ENCODE results near the gene VSIG8. TPM values are rescaled to one million over a fixed set of nuclear protein-coding genes. Genes with fewer than 3 reads are reported as not detected.

Gene VSIG8
- total and polyA plus RNA-seq, 2 donors (not counting 3 experiments of a cell fraction or from before 2014, with no cell fraction given), result not detected

DNA sequence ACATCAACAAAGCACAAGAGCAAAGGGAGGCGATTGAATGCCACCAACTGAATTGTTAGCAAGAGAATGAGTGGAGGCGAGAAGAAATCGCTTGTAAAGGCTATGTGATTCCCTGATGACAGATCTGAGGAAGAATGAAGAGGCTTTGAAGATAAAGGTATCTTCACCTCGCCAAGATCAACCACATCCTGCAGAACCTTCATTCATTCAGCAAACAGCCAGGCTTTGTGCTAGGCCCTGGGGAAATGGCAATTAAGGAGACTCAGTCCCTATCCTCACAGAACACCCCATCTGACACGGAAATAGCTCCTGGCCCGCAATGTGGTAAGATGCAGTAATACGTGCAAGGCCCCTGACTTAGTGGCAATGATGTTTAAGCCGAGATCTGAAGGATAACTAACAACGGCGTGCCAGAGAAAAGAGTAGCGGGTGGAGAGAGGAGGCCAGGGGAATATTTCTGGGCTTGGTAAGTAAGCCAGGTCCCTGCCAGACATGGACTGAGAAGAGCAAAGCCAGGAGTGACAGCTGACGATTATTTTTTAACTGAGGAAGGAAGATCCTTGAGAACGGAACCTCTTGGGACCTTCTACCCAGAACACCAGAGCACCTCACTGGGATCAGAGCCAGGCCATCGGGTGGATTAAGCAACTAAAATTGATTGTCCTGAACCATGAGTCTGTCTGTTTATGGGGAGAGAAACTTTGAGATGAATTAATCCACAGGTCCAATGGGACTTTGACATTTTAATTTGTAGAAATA lies 4.6 kb upstream of the VSIG8 start:
- intact Hi-C loops (cut with micrococcal nuclease), result no loop called here

GRCh38 chr1:159866066-159866465 lies 3.6 kb upstream of the VSIG8 start:
- no peak overlapping the region for H3K4me2 ChIP-seq (ENCODE audit: insufficient read depth, low read length)
- DNase-seq (ENCODE audit: low read depth, low spot score) (no peak), FAIRE-seq (no peak)
- no peak for TF ChIP-seq POLR2A (IDR thresholded peaks at IDR 0.05; ENCODE audit: low read depth, low read length)
- TF ChIP-seq, protein P1, sequence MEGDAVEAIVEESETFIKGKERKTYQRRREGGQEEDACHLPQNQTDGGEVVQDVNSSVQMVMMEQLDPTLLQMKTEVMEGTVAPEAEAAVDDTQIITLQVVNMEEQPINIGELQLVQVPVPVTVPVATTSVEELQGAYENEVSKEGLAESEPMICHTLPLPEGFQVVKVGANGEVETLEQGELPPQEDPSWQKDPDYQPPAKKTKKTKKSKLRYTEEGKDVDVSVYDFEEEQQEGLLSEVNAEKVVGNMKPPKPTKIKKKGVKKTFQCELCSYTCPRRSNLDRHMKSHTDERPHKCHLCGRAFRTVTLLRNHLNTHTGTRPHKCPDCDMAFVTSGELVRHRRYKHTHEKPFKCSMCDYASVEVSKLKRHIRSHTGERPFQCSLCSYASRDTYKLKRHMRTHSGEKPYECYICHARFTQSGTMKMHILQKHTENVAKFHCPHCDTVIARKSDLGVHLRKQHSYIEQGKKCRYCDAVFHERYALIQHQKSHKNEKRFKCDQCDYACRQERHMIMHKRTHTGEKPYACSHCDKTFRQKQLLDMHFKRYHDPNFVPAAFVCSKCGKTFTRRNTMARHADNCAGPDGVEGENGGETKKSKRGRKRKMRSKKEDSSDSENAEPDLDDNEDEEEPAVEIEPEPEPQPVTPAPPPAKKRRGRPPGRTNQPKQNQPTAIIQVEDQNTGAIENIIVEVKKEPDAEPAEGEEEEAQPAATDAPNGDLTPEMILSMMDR (IDR thresholded peaks at IDR 0.05; ENCODE audit: extremely low read depth in 1 of 2, insufficient read depth in 1 of 2, low read depth in 1 of 2, low read length in 2 of 2), result no peak
- TF ChIP-seq MYC (IDR thresholded peaks at IDR 0.05; ENCODE audit: low read depth, low read length), result no peak
- no peak for TF ChIP-seq POLR2AphosphoS5 (IDR thresholded peaks at IDR 0.05; ENCODE audit: insufficient read depth, low read depth, low read length)
- no peak for TF ChIP-seq FOS (IDR thresholded peaks at IDR 0.05; ENCODE audit: borderline replicate concordance, insufficient read depth, low read length)
- no peak for TF ChIP-seq GATA2 (IDR thresholded peaks at IDR 0.05; ENCODE audit: insufficient read depth, insufficient read length, low read depth, low read length)
- no peak for TF ChIP-seq EZH2 (IDR thresholded peaks at IDR 0.05; ENCODE audit: borderline replicate concordance, low read depth, low read length, severe bottlenecking)
- no peak for TF ChIP-seq MAX (IDR thresholded peaks at IDR 0.05; ENCODE audit: insufficient read depth, insufficient read length)
- no peak for TF ChIP-seq JUN (IDR thresholded peaks at IDR 0.05; ENCODE audit: borderline replicate concordance, insufficient read depth, insufficient read length, low read depth)
- POLR2A ChIA-PET, result no interaction called here
- H4K20me1 ChIP-seq (replicated peaks; ENCODE audit: control insufficient read depth, extremely low read depth, insufficient read depth, low read length), result no peaks in the 10 kb centered on the region
- no peak overlapping the region for H3K9ac ChIP-seq (replicated peaks; ENCODE audit: extremely low read depth, insufficient read depth, low read length)
- no peaks in the 10 kb centered on the region for H3K4me1 ChIP-seq (ENCODE audit: control insufficient read depth, extremely low read depth, insufficient read depth, low read length)
- H3K9me1 ChIP-seq (replicated peaks; ENCODE audit: control insufficient read depth, extremely low read depth, insufficient read depth, low read length), result no peaks in the 10 kb centered on the region
- no peak overlapping the region for H2AFZ ChIP-seq (ENCODE audit: low read depth, low read length)
- H3K79me2 ChIP-seq (ENCODE audit: control insufficient read depth, insufficient read depth, low read length), result no peaks in the 10 kb centered on the region
- H3K36me3 ChIP-seq (ENCODE audit: control insufficient read depth in 2 of 2, extremely low read depth in 1 of 2, insufficient read depth in 2 of 2, low read length in 2 of 2), result no peaks in the 10 kb centered on the region
- CTCF ChIA-PET, result interaction anchor here (1.0 to 3.8 kb wide), 2 partner anchors 67 to 85 kb away, joined by 3 to 14 read pairs; partner anchors contain the start of gene DUSP23
- BruUV-seq (replicated peaks), result no TSS peak
- dilution Hi-C loops (cut with MboI; ENCODE audit: extremely low pct_ligation_motif_present, low sequenced_read_pairs) (no loop called here), intact Hi-C loops (cut with micrococcal nuclease) (no loop called here)
- no peaks in the 10 kb centered on the region for H3K9me3 ChIP-seq (replicated peaks; ENCODE audit: control insufficient read depth, insufficient read depth, low read length)
- H3K4me3 ChIP-seq (replicated peaks in 1 of 3; ENCODE audit: insufficient read depth in 1 of 3, low read depth in 1 of 3, low read length in 3 of 3), result no peak overlapping the region
- H3K27ac ChIP-seq (ENCODE audit: insufficient read depth, low read depth, low read length), result no peak overlapping the region
- H3K27me3 ChIP-seq (ENCODE audit: control insufficient read depth in 2 of 2, insufficient read depth in 2 of 2, low read length in 2 of 2), result no peaks in the 10 kb centered on the region

More for the DNA sequence above, 4.6 kb upstream of the VSIG8 start:
- FAIRE-seq (no peak), DNase-seq (ENCODE audit: low read depth, low spot score) (no peak)
- H3K36me3 ChIP-seq (ENCODE audit: control insufficient read depth in 2 of 2, extremely low read depth in 1 of 2, insufficient read depth in 2 of 2, low read length in 2 of 2), result no peaks in the 10 kb centered on the region
- no peak overlapping the region for H3K9ac ChIP-seq (replicated peaks; ENCODE audit: extremely low read depth, insufficient read depth, low read length)
- no peak for TF ChIP-seq GATA2 (IDR thresholded peaks at IDR 0.05; ENCODE audit: insufficient read depth, insufficient read length, low read depth, low read length)
- no peak for TF ChIP-seq EZH2 (IDR thresholded peaks at IDR 0.05; ENCODE audit: borderline replicate concordance, low read depth, low read length, severe bottlenecking)
- TF ChIP-seq MAX (IDR thresholded peaks at IDR 0.05; ENCODE audit: insufficient read depth, insufficient read length), result no peak
- TF ChIP-seq JUN (IDR thresholded peaks at IDR 0.05; ENCODE audit: borderline replicate concordance, insufficient read depth, insufficient read length, low read depth), result no peak
- TF ChIP-seq FOS (IDR thresholded peaks at IDR 0.05; ENCODE audit: borderline replicate concordance, insufficient read depth, low read length), result no peak
- TF ChIP-seq POLR2AphosphoS5 (IDR thresholded peaks at IDR 0.05; ENCODE audit: insufficient read depth, low read depth, low read length), result no peak
- H3K9me3 ChIP-seq (replicated peaks; ENCODE audit: control insufficient read depth, insufficient read depth, low read length), result no peaks in the 10 kb centered on the region
- ChIA-PET CTCF (interaction anchor here (1.0 to 3.8 kb wide), 2 partner anchors 68 to 86 kb away, joined by 3 to 14 read pairs; partner anchors contain the start of gene DUSP23), POLR2A (no interaction called here)
- dilution Hi-C loops (cut with MboI; ENCODE audit: extremely low pct_ligation_motif_present, low sequenced_read_pairs), result no loop called here
- H3K4me2 ChIP-seq (ENCODE audit: insufficient read depth, low read length), result no peak overlapping the region
- no peak overlapping the region for H2AFZ ChIP-seq (ENCODE audit: low read depth, low read length)
- no peaks in the 10 kb centered on the region for H4K20me1 ChIP-seq (replicated peaks; ENCODE audit: control insufficient read depth, extremely low read depth, insufficient read depth, low read length)
- no peak overlapping the region for H3K4me3 ChIP-seq (replicated peaks in 1 of 3; ENCODE audit: insufficient read depth in 1 of 3, low read depth in 1 of 3, low read length in 3 of 3)
- H3K9me1 ChIP-seq (replicated peaks; ENCODE audit: control insufficient read depth, extremely low read depth, insufficient read depth, low read length), result no peaks in the 10 kb centered on the region
- H3K79me2 ChIP-seq (ENCODE audit: control insufficient read depth, insufficient read depth, low read length), result no peaks in the 10 kb centered on the region
- BruUV-seq (replicated peaks), result no TSS peak
- H3K27ac ChIP-seq (ENCODE audit: insufficient read depth, low read depth, low read length), result no peak overlapping the region
- no peaks in the 10 kb centered on the region for H3K4me1 ChIP-seq (ENCODE audit: control insufficient read depth, extremely low read depth, insufficient read depth, low read length)
- no peaks in the 10 kb centered on the region for H3K27me3 ChIP-seq (ENCODE audit: control insufficient read depth in 2 of 2, insufficient read depth in 2 of 2, low read length in 2 of 2)
